Left hindlimb (tissue), 1 donor: ENCODE results near the gene THRA.
"Not testable (repeated sequence)": the region's sequence is repeated elsewhere in the genome, so short reads cannot be mapped to it uniquely, and the experiment has no call there.

ENCODE experiments used
- DNase-seq: peaks from one replicate; pipeline ENCODE4 v3.0.0-alpha.2; 2018

Gene THRA

GRCh38 chr17:40113110-40113906 is 50.5 kb downstream of the THRA start:
- DNase-seq: peak; percentile 97

GRCh38 chr17:40113907-40114245 is 51.1 kb downstream of the THRA start:
- DNase-seq: no peak

- DNase-seq: no peak
Measured at GRCh38 chr17:40115101-40115436, 52.3 kb downstream of the THRA start.

GRCh38 chr17:40121181-40122135 is 58.7 kb downstream of the THRA start, which contains the start of gene MSL1:
Gene MSL1 (plus strand): TSS chr17:40121971. CDS start chr17:40122613, 642 bp downstream.
- DNase-seq: peak; percentile 94

GRCh38 chr17:40122136-40122998 is 59.6 kb downstream of the THRA start:
- DNase-seq: peak; percentile 73

GRCh38 chr17:40122999-40123810 is 60.4 kb downstream of the THRA start:
- peak; percentile 71 for DNase-seq

GRCh38 chr17:40123811-40124114 is 61.0 kb downstream of the THRA start:
- no peak for DNase-seq

- no peak for DNase-seq
Measured at GRCh38 chr17:40124279-40125141, 61.7 kb downstream of the THRA start.

- no peak for DNase-seq
Measured at GRCh38 chr17:40129498-40129897, 66.7 kb downstream of the THRA start.

- DNase-seq: no peak
Measured at GRCh38 chr17:40130352-40131042, 67.7 kb downstream of the THRA start.

- no peak for DNase-seq
Measured at GRCh38 chr17:40134184-40134583, 71.4 kb downstream of the THRA start.

- no peak for DNase-seq
Measured at GRCh38 chr17:40135817-40136216, 73.1 kb downstream of the THRA start.

- no peak for DNase-seq
Measured at GRCh38 chr17:40139566-40140058, 76.8 kb downstream of the THRA start.

GRCh38 chr17:40143166-40143565 is 80.4 kb downstream of the THRA start:
- not testable (repeated sequence) for DNase-seq
